Frontal cortex (tissue), 4 donors: ENCODE data around the gene AFG3L2. TPM values are rescaled to one million over a fixed set of nuclear protein-coding genes. Genes with fewer than 3 reads are reported as not detected.
"Not testable (repeated sequence)": the region's sequence is repeated elsewhere in the genome, so short reads cannot be mapped to it uniquely, and the experiment has no call there.

Experiments
- DNase-seq, 2 donors: peaks; one replicate each; pipeline ENCODE4 v3.0.0; 2012; ENCODE audit warnings: low spot score in 2 of 2
- FAIRE-seq: peaks from 2 replicates; lab custom pipeline; 2012; peaks lifted over from hg19 to GRCh38; lab: Jason Lieb, UNC
- total RNA-seq: library from RNA; depleted of rRNA; stranded (reverse); fragments of >200 nt; gene quantifications from one replicate; pipeline ENCODE4 v1.2.3, GENCODE V29; 2014
- donor health status: control.
- donor health status: control.
- donor health status: control.

AFG3L2 gene
- total RNA-seq = 33.8 TPM

- DNase-seq = peak; percentile 97
- no peak for FAIRE-seq
These were observed at the start of gene AFG3L2 for GRCh38 chr18:12376754-12377555. Gene AFG3L2, minus strand, starts transcription at chr18:12377227. Its CDS starts 145 bp downstream, at chr18:12377082.

- no peak for FAIRE-seq
- no peak for DNase-seq
These were observed 47.2 kb upstream of the AFG3L2 start for GRCh38 chr18:12424252-12424651.

- no peak for FAIRE-seq
- DNase-seq = no peak
These were observed 46.8 kb upstream of the AFG3L2 start for GRCh38 chr18:12423820-12424219.

- FAIRE-seq = no peak
These were observed 46.4 kb upstream of the AFG3L2 start for GRCh38 chr18:12423393-12423792.

GRCh38 chr18:12422936-12423335 lies 45.9 kb upstream of the AFG3L2 start:
- DNase-seq (no peak), FAIRE-seq (no peak)

More at GRCh38 chr18:12423393-12423792, 46.4 kb upstream of the AFG3L2 start:
- DNase-seq = no peak

- DNase-seq (no peak), FAIRE-seq (no peak)
These were observed 44.7 kb upstream of the AFG3L2 start for GRCh38 chr18:12421732-12422131.

GRCh38 chr18:12420821-12421421 lies 43.9 kb upstream of the AFG3L2 start:
- DNase-seq = no peak
- FAIRE-seq = no peak

- DNase-seq = no peak
- FAIRE-seq = no peak
These were observed 40.7 kb upstream of the AFG3L2 start for GRCh38 chr18:12417687-12418086.

- no peak for FAIRE-seq
- DNase-seq = no peak
These were observed 39.2 kb upstream of the AFG3L2 start for GRCh38 chr18:12416098-12416729.

GRCh38 chr18:12411456-12411855 lies 34.4 kb upstream of the AFG3L2 start:
- no peak for DNase-seq

GRCh38 chr18:12410747-12411146 lies 33.7 kb upstream of the AFG3L2 start:
- not testable (repeated sequence) for FAIRE-seq, DNase-seq

More at GRCh38 chr18:12411456-12411855, 34.4 kb upstream of the AFG3L2 start:
- FAIRE-seq = no peak

GRCh38 chr18:12410081-12410481 lies 33.1 kb upstream of the AFG3L2 start:
- FAIRE-seq (no peak), DNase-seq (no peak)

GRCh38 chr18:12409469-12409868 lies 32.4 kb upstream of the AFG3L2 start:
- DNase-seq = no peak

GRCh38 chr18:12408247-12408869 lies 31.3 kb upstream of the AFG3L2 start:
- DNase-seq (no peak), FAIRE-seq (no peak)

More at GRCh38 chr18:12409469-12409868, 32.4 kb upstream of the AFG3L2 start:
- FAIRE-seq = no peak

- FAIRE-seq (no peak), DNase-seq (no peak)
These were observed 29.5 kb upstream of the AFG3L2 start for GRCh38 chr18:12406371-12407111.

- DNase-seq (no peak), FAIRE-seq (no peak)
These were observed 28.0 kb upstream of the AFG3L2 start for GRCh38 chr18:12405066-12405465.

- FAIRE-seq (no peak), DNase-seq (no peak)
These were observed 26.8 kb upstream of the AFG3L2 start for GRCh38 chr18:12403601-12404506.

GRCh38 chr18:12401881-12402280 lies 24.9 kb upstream of the AFG3L2 start:
- no peak for FAIRE-seq
- no peak for DNase-seq

GRCh38 chr18:12399231-12399630 lies 22.2 kb upstream of the AFG3L2 start:
- no peak for FAIRE-seq
- no peak for DNase-seq
